Measurements from ENCODE around the gene PSME3. TPM values are rescaled to one million over a fixed set of nuclear protein-coding genes. Genes with fewer than 3 reads are reported as not detected.

Gene PSME3, protein sequence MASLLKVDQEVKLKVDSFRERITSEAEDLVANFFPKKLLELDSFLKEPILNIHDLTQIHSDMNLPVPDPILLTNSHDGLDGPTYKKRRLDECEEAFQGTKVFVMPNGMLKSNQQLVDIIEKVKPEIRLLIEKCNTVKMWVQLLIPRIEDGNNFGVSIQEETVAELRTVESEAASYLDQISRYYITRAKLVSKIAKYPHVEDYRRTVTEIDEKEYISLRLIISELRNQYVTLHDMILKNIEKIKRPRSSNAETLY
- total RNA-seq = 127 and 130 TPM in 2 replicates

DNA sequence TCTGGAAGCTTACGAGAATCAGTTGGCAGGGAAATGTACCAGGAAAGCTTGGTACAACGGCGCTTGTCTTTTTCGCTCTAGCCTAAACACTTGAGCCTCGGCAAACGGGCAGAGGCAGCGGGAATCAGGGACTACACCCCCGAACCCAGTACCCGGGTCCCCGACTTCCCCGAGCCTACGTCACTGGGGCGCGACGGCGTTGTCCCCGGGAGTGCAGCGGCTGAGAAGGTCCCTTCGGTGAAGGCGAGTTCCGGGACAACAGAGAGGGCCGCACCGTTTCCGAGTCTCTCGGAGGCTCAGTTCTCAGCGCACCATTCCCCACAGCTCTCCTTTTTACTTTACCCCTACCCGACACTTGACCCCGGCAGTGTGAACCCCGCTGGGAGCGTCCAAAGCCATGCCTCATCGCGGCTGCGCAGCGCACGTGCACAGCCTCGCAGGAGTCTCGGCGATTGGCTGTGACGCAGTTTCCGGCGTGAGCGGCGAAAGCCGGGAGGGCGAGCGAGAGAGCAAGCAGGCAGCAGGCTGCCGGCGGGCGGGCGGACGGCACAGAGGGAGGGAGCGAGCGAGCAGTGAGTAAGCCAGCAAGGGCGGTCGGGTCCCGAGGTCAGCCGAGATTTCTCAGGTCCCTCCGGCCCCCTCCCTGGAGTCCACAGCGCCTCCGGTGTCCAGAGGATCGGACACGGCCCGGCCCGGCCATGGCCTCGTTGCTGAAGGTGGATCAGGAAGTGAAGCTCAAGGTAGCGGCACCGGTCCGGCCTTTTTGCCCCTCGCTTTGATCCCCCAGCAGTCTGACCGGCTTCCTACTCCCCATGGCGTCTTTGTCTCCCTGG lies at the start of gene PSME3:
Gene PSME3 (plus strand): TSS at position 464 of the 833 bp plus-strand sequence. CDS start 235 bp downstream, at position 699.
- no peak for DNase-seq (ENCODE audit: extremely low read depth, low read depth, low spot score)

DNA sequence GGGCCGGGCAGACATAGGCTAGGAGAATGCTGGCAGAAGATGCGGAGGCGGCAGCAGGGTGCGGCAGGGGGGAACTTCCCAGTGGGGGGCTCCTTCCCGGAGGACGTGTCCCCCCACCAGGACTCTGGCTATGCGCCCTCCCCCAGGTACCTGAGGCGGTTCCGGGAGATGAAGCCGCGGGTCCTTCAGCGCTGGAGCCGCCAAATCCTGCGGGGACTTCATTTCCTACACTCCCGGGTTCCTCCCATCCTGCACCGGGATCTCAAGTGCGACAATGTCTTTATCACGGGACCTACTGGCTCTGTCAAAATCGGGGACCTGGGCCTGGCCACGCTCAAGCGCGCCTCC lies 49.4 kb upstream of the PSME3 start:
- DNase-seq (ENCODE audit: extremely low read depth, low read depth, low spot score) = no peak

DNA sequence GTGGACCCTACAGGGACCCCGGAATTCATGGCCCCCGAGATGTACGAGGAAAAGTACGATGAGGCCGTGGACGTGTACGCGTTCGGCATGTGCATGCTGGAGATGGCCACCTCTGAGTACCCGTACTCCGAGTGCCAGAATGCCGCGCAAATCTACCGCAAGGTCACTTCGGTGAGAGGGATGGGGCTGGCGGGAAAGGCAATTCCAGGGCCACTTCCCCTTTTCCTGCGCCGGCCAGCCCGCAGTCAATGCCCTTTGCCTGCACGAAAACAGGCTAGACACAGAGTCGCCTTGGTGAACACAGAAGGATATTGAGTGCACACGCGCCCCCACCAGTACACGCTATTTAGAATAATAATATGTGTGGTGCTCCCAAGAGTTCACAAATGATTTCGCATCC lies 48.8 kb upstream of the PSME3 start:
- DNase-seq (ENCODE audit: extremely low read depth, low read depth, low spot score) = no peak

DNA sequence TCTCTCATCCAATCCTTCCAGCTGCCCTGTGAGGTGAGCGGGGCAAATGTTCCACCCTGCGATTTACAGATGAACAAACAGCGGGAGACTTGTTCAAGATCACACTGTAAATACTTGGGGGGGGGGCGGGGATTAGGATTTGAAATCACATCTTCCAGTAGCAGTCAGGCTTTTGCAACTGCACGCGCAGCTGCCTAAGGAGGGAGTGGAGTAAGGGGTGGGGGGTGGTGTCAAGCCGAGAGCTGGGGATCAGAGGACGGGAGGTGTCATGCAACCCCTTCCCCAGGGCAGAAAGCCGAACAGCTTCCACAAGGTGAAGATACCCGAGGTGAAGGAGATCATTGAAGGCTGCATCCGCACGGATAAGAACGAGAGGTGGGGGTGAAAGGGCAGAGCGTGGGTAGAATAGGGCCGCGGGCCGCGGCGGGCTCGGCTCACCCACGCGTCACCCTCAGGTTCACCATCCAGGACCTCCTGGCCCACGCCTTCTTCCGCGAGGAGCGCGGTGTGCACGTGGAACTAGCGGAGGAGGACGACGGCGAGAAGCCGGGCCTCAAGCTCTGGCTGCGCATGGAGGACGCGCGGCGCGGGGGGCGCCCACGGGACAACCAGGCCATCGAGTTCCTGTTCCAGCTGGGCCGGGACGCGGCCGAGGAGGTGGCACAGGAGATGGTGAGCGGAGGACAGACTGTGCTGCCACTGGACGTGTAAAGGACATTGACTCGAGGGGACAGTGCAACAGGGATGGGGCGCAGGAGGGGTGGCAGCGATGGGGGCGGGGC lies 48.2 kb upstream of the PSME3 start:
- no peak for DNase-seq (ENCODE audit: extremely low read depth, low read depth, low spot score)

DNA sequence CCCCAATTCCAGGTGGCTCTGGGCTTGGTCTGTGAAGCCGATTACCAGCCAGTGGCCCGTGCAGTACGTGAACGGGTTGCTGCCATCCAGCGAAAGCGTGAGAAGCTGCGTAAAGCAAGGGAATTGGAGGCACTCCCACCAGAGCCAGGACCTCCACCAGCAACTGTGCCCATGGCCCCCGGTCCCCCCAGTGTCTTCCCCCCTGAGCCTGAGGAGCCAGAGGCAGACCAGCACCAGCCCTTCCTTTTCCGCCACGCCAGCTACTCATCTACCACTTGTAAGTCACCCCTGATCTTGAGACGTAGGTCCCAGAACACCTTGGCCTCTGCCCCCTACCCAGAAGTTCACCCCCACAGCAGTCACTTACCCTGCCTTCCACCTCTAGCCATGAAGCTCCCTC lies 45.9 kb upstream of the PSME3 start:
- no peak for DNase-seq (ENCODE audit: extremely low read depth, low read depth, low spot score)

DNA sequence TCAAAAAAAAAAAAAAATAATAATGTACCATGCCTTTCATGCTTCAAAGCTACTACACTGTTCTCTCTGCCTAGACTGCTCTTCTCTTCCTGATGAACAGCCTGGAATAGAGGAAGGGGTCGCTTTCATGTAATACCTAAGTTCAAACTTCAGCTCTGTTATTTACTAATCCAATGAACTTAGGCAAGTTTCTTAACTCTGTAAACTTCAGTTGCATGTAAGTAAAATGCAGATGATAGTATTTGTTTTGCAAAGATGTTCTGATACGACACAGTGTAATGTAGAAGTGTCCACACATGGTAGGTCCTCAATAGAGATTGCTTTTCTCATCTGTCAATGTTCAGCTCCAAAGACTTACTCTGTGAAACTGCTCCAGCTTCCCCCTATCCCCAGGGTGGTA lies 41.2 kb upstream of the PSME3 start:
- DNase-seq (ENCODE audit: extremely low read depth, low read depth, low spot score) = no peak

DNA sequence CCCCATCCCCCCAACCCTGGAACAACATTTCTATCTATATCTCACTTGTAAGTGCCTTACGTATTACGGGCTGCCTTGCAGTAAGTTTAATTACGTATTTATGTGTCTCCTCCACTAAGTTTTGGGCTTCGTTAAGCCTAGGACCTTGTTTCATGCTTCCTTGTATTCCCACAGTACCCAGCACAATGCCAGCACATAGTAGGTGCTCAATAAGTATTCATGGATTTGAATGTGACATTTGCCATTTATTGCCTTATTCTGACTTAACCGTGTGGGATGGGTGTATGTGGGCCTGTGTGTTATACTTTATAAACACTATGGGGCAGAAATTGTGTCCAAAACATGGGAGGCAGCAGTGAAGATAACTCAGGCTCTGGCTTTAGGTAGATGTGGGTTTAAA lies 40.7 kb upstream of the PSME3 start:
- no peak for DNase-seq (ENCODE audit: extremely low read depth, low read depth, low spot score)

DNA sequence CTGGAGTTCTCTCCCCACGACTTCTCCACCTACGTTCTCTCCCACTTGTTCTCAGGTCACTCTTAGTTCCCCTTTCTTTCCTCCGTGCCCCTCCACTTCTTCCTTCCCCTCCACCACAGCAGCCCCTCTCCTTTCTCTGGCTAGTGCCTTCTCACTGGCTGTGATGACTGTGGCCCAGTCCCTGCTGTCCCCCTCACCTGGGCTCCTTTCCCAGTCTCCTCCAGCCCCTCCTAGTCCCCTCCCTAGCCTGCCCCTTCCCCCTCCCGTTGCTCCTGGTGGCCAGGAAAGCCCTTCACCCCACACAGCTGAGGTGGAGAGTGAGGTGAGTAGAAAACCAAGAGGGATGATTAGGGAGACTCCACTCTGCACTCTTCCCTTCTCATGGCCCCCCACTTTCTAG lies 38.1 kb upstream of the PSME3 start:
- DNase-seq (ENCODE audit: extremely low read depth, low read depth, low spot score) = no peak

DNA sequence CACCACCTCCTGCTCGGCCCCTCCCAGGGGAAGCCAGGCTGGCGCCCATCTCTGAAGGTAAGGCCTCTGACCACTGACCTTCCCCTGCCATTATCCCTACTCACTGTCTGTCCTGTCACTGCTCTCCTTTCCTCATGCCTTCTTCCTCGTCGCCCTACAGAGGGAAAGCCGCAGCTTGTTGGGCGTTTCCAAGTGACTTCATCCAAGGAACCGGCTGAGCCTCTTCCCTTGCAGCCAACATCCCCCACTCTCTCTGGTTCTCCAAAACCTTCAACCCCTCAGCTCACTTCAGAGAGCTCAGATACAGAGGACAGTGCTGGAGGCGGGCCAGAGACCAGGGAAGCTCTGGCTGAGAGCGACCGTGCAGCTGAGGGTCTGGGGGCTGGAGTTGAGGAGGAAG lies 37.7 kb upstream of the PSME3 start:
- DNase-seq (ENCODE audit: extremely low read depth, low read depth, low spot score) = no peak

DNA sequence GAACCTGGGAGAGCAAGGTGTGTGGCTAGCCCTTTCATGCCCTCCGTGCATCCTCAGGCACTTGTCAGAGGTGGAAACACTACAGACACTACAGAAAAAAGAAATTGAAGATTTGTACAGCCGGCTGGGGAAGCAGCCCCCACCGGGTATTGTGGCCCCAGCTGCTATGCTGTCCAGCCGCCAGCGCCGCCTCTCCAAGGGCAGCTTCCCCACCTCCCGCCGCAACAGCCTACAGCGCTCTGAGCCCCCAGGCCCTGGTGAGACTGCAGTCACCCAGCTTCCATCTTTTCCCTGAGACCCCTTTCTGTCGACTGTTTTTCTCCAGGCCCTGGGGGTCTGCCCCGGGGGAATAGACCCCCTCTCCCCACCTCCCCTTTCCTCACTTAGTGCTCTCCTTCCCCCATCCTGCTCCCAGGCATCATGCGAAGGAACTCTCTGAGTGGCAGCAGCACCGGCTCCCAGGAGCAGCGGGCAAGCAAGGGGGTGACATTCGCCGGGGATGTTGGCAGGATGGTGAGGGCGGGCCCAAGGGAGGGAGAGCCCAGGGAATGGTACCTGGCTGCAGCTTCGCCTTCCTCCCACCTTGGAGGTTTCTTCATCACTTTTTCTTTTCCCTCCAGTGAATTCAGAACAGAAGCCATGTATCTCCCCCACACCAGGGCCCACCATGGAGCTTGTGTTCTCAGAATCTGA lies 37.0 kb upstream of the PSME3 start:
- DNase-seq (ENCODE audit: extremely low read depth, low read depth, low spot score) = no peak

DNA sequence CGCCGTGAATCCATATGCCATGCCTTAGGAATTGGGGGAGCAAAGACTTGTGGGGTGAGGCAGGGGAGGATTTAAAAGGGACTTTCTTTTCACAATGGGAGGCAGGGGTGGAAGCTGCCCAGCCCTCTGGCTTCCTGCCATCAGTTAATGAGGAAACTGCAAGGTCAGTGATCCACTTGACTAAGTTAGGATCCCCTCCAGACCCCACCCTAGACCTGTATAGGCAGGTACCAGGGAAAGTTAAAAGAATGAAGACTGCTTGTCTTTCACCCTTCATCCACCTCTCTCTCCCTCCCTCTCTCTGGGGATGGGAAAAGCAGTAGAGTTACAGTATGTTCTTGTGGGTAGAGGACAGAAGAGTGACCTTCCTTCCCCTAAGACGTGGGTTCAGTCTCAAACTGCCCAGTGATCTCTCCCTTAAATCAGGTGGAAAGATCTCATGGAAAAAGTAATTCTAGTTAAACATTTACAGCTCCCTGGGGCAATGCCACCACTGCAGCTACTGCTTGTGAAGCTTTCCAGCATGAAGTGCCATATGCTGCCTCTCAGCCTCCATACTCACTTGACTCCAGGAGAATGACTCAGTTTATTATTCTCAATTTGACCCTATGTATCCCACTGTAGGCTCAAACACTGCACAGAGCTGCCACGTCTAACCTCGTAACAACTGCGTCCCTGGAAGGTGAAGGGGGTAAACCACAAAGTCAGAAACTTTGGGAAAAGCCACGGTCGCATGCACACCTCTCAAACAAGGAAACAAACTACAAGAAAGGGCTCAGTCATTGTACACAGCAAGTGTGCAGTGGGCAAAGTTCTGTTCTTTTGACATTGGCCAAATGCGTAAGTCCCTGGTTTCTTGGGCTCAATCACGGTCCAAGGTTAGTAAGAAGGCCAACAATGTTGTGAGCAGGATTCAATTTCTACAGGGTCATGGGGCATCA lies 35.9 kb upstream of the PSME3 start:
- no peak for DNase-seq (ENCODE audit: extremely low read depth, low read depth, low spot score)

DNA sequence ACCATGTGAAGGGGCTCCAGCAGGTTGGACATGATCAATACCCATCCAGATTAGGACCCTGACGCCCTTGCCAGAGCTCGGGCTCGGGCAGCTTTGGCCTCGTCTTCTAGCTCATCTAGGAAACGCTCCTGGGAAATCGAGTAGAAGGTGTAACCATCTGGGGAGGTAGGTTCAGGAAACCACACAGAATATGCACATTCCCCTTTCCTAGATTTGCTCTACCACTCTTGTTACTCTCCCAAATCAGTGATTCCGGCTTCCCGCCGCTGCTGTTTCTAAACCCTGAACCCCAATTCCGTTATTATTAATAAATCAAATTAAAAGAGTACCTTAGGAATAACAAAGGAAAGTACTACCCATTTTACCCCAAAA lies 35.2 kb upstream of the PSME3 start:
- DNase-seq (ENCODE audit: extremely low read depth, low read depth, low spot score) = no peak

DNA sequence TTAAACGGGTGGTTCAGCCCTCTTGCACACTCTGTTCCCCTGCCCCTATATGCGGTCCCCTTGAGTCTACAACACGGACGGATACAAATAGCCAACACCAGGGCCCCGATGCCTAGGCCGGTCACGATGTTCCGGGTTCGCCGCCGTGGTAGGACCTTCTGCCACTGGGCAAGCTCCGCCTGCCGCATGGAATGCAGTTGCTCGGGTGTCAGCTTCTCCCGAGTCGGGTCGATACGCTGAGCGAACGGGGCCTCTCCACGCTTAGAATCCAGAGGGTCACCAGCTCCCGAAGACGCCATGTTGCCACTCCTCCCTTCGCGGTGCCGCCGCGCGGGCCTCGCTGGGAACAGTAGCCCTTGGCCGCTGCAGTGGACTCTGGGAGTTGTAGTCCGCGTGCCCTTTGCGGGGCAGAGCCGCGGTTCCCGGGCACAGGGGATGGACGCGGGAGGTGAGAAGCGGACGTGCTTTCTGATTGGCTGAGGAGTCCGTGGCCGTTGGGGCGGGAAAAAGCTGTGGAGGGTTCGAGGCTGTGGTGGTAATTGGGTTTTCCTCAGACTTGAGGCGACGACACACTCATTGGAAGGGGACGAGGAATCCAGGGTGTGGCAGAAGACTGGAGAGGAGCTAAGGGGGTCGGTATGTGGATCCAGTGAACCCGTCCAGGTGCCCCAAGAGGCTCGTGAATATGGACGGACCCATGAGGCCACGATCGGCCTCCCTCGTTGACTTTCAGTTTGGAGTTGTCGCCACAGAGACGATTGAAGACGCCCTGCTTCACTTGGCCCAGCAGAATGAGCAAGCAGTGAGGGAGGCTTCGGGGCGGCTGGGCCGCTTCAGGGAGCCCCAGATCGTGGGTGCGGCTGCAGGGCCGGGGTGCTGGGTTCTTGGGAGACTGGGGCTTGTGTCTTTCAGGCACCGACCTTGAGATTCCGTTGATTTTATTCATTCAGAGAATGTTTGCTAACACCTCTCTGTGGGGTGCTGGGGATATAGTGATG lies 34.5 kb upstream of the PSME3 start, which contains the start of the genes CNTD1 and COA3:
Gene CNTD1 (plus strand): TSS at position 479 of the 998 bp plus-strand sequence. CDS start 207 bp downstream, at position 686.
Gene COA3 (minus strand): TSS at position 322 of the 998 bp plus-strand sequence. CDS start 23 bp downstream, at position 299.
- DNase-seq (ENCODE audit: extremely low read depth, low read depth, low spot score) = no peak

DNA sequence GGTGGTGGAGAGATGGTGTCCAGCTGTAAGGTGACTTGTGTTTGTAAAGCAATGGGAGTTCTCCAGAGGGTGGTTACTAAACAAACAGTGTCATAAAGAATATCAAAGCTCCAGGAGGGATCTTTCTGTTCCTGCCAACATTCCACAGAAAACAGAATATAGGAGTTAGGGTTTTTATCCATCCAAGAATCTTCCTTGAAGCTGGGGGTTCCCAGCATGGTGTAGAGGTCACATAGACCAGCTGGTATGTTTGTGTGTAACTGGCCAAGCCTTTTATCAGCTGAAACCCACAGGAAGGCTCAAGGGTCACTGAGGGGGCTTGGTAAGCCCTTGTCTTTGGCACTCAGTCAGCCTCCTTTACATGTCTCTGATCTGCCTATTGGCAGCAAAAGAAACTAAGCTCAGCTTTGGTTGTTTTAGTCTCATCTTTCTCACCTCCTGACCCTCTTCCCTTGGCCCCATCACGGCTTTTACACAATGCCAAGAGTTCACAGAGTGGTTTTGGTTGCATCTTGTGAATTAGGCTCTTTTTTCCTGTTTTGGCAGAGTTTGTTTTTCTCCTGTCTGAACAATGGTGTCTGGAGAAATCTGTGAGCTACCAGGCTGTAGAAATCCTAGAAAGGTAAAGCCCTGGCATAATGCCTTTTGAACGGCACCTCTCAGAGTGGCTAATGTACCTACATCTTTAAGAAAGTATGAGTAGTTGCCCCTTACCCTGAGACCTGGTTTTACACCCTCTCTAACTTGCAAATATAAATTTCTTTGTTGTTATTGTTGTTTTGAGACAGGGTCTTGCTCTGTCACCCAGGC lies 29.9 kb upstream of the PSME3 start:
- DNase-seq (ENCODE audit: extremely low read depth, low read depth, low spot score) = no peak

DNA sequence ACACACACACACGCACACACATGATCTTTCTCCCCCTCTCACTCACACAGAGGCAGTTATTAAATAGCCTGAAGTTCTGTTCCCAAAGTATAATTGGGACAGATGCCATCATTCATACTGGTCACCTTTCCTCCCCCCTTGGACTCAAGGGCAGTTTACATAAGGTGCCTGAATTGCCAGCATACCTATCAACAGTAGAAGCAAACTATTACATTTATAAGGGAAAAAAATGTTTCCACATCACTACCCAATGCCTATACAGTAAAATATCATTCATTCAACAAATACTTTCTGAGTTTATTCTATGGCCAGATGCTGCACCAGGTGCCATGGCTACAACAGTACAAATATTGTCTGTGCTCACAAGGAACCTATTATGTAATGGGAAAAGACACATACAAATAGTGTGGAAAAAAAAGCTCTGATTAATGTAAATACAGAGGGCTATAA lies 28.3 kb upstream of the PSME3 start:
- DNase-seq (ENCODE audit: extremely low read depth, low read depth, low spot score) = no peak

DNA sequence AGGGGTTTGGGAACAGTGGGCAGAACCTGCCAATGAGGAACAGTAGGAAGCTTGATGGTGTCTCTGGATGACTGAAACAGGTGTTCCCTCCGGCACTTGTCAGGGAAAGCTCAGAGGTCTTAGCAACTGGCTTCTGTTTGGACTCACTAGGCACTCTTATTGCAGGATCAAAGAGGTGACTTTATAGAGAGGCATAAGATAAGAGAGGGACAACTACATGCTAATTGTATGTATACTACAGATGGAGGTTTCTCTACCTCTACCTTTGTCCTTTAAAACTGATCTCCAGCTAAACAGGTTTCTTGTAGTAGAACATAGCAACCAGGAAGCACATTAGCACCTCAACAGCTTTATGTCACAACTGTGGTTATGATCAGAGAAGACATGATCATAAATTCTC lies 26.9 kb upstream of the PSME3 start:
- DNase-seq (ENCODE audit: extremely low read depth, low read depth, low spot score) = no peak

DNA sequence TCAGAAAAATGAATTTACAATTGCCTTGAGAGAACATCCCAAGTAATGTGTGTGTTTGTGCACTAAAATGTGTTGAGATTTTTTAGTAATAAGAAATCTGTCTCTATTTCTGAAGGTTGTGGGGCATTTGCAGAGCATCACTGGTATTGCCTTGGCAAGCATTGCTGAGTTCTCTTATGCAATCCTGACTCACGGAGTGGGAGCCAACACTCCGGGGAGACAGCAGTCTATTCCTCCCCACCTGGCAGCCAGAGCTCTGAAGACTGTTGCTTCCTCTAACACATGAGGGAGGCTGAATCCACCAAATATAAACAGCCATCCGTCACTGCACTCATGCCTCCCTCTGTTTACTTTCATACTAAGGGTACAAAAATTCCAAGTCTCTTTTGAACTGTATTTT lies 23.9 kb upstream of the PSME3 start:
- no peak for DNase-seq (ENCODE audit: extremely low read depth, low read depth, low spot score)

All from glomerular endothelial cell (primary cell).